H9 (cell line): ENCODE results near the gene NT5DC1. TPM values are rescaled to one million over a fixed set of nuclear protein-coding genes. Genes with fewer than 3 reads are reported as not detected.

Experiments
- DNase-seq: peaks from one replicate; pipeline ENCODE4 v3.0.0-alpha.2; 2017
- H2AFZ ChIP-seq: one replicate; pipeline ENCODE4 v1.6.1; 2013; ENCODE audit warnings: mild to moderate bottlenecking, low read length, control low read depth, moderate library complexity
- H2AK5ac ChIP-seq: 2 replicates; pipeline ENCODE4 v1.6.1; 2013; ENCODE audit warnings: low read length, control low read depth, mixed read lengths; ENCODE audit not compliant: insufficient read length
- H2BK120ac ChIP-seq: one replicate; pipeline ENCODE4 v1.6.1; 2013; ENCODE audit warnings: low read depth, mild to moderate bottlenecking, low read length, control low read depth, inconsistent platforms; ENCODE audit not compliant: poor library complexity, severe bottlenecking
- H2BK12ac ChIP-seq: 2 replicates; pipeline ENCODE4 v1.6.1; 2013; ENCODE audit warnings: low read length, control low read depth, mixed read lengths, low read depth; ENCODE audit not compliant: insufficient read length
- H2BK15ac ChIP-seq: 2 replicates; pipeline ENCODE4 v1.6.1; 2013; ENCODE audit warnings: low read depth, low read length, control low read depth
- H2BK20ac ChIP-seq: one replicate; pipeline ENCODE4 v1.6.1; 2013; ENCODE audit warnings: low read depth, mild to moderate bottlenecking, low read length, control low read depth, inconsistent platforms; ENCODE audit not compliant: poor library complexity, severe bottlenecking
- H2BK5ac ChIP-seq: 2 replicates; pipeline ENCODE4 v1.6.1; 2013; ENCODE audit warnings: low read length, control low read depth, mixed read lengths; ENCODE audit not compliant: insufficient read length
- H3K14ac ChIP-seq: 2 replicates; pipeline ENCODE4 v1.6.1; 2013; ENCODE audit warnings: low read length, control low read depth; ENCODE audit not compliant: insufficient read depth
- H3K18ac ChIP-seq: 2 replicates; pipeline ENCODE4 v1.6.1; 2013; ENCODE audit warnings: low read depth, mild to moderate bottlenecking, mixed read lengths, low read length, control low read depth; ENCODE audit not compliant: insufficient read length
- H3K23ac ChIP-seq: 2 replicates; pipeline ENCODE4 v1.6.1; 2013; ENCODE audit warnings: low read length, control low read depth, mixed read lengths, low read depth; ENCODE audit not compliant: insufficient read length
- H3K23me2 ChIP-seq: 2 replicates; pipeline ENCODE4 v1.6.1; 2013; ENCODE audit warnings: low read depth, mild to moderate bottlenecking, mixed read lengths, low read length, control low read depth; ENCODE audit not compliant: insufficient read length, poor library complexity, severe bottlenecking
- H3K27ac ChIP-seq: 2 replicates; pipeline ENCODE4 v1.5.1; 2013; ENCODE audit warnings: low read length, control low read depth, mixed read lengths, low read depth; ENCODE audit not compliant: insufficient read length
- H3K27me3 ChIP-seq: 2 replicates; pipeline ENCODE4 v1.6.1; 2013; ENCODE audit warnings: low read length, control low read depth, inconsistent platforms; ENCODE audit not compliant: insufficient read depth
- H3K4ac ChIP-seq: 2 replicates; pipeline ENCODE4 v1.6.1; 2013; ENCODE audit warnings: low read depth, mild to moderate bottlenecking, control low read depth, inconsistent platforms, low read length, moderate library complexity
- H3K4me1 ChIP-seq: 2 replicates; pipeline ENCODE4 v1.6.1; 2013; ENCODE audit warnings: low read length, control low read depth, inconsistent platforms; ENCODE audit not compliant: insufficient read depth
- H3K4me2 ChIP-seq: 2 replicates; pipeline ENCODE4 v1.6.1; 2013; ENCODE audit warnings: low read length, control low read depth, mixed read lengths; ENCODE audit not compliant: insufficient read length, insufficient read depth
- H3K56ac ChIP-seq: 2 replicates; pipeline ENCODE4 v1.6.1; 2013; ENCODE audit warnings: low read depth, mild to moderate bottlenecking, mixed read lengths, low read length, control low read depth; ENCODE audit not compliant: insufficient read length
- H3K79me1 ChIP-seq: 2 replicates; pipeline ENCODE4 v1.6.1; 2013; ENCODE audit warnings: low read depth, mild to moderate bottlenecking, moderate library complexity, low read length, control low read depth, inconsistent platforms; ENCODE audit not compliant: insufficient read depth, poor library complexity, severe bottlenecking
- H3K79me2 ChIP-seq: 2 replicates; pipeline ENCODE4 v1.6.1; 2013; ENCODE audit warnings: low read length, control low read depth, inconsistent platforms; ENCODE audit not compliant: insufficient read depth
- H3K9ac ChIP-seq: 2 replicates; pipeline ENCODE4 v1.6.1; 2013; ENCODE audit warnings: low read length, control low read depth, mixed read lengths; ENCODE audit not compliant: insufficient read length; ENCODE audit errors: extremely low read depth
- H3K9me3 ChIP-seq: one replicate; pipeline ENCODE4 v1.6.1; 2013; ENCODE audit warnings: low read depth, low read length, inconsistent platforms; ENCODE audit not compliant: control insufficient read depth
- H3T11ph ChIP-seq: one replicate; pipeline ENCODE4 v1.6.1; 2013; ENCODE audit warnings: mild to moderate bottlenecking, low read length, control low read depth, inconsistent platforms
- H4K20me1 ChIP-seq: one replicate; pipeline ENCODE4 v1.6.1; 2013; ENCODE audit not compliant: control insufficient read depth, insufficient read length, insufficient read depth
- H4K5ac ChIP-seq: 2 replicates; pipeline ENCODE4 v1.6.1; 2013; ENCODE audit warnings: low read depth, mild to moderate bottlenecking, mixed read lengths, low read length, control low read depth; ENCODE audit not compliant: insufficient read length
- H4K8ac ChIP-seq: replicated peaks from 2 replicates; pipeline ENCODE4 v1.6.1; 2013; ENCODE audit warnings: low read length, control low read depth, mixed read lengths, low read depth; ENCODE audit not compliant: insufficient read length
- H4K91ac ChIP-seq: 2 replicates; pipeline ENCODE4 v1.6.1; 2013; ENCODE audit warnings: low read depth, mild to moderate bottlenecking, moderate library complexity, mixed read lengths, low read length, control low read depth; ENCODE audit not compliant: insufficient read length
- H3K27ac Mint-ChIP-seq, 3 experiments: 2 replicates in 2 of 3; 3 replicates in 1 of 3; pipeline ENCODE4 v1.8.0; 2020 to 2021; ENCODE audit warnings: mixed read lengths in 3 of 3, mild to moderate bottlenecking in 1 of 3, moderate library complexity in 1 of 3
- H3K27me3 Mint-ChIP-seq: 2 replicates; pipeline ENCODE4 v1.8.0; 2021; ENCODE audit warnings: low read depth, mild to moderate bottlenecking, moderate library complexity, mixed read lengths
- H3K36me3 Mint-ChIP-seq, 3 experiments: 2 replicates in 2 of 3; 3 replicates in 1 of 3; pipeline ENCODE4 v1.8.0; 2020 to 2021; ENCODE audit warnings: low read depth in 3 of 3, mixed read lengths in 3 of 3; ENCODE audit not compliant: insufficient read depth in 1 of 3
- H3K4me1 Mint-ChIP-seq, 2 experiments: 2 replicates each; pipeline ENCODE4 v1.8.0; 2020; ENCODE audit warnings: mixed read lengths in 2 of 2
- H3K4me3 Mint-ChIP-seq, 2 experiments: 2 replicates in 1 of 2; 3 replicates in 1 of 2; pipeline ENCODE4 v1.8.0; 2020 to 2021; ENCODE audit warnings: mild to moderate bottlenecking in 2 of 2, mixed read lengths in 2 of 2, moderate library complexity in 1 of 2
- H3K9me3 Mint-ChIP-seq, 2 experiments: 2 replicates in 1 of 2; 3 replicates in 1 of 2; pipeline ENCODE4 v1.8.0; 2020; ENCODE audit warnings: mild to moderate bottlenecking in 2 of 2, mixed read lengths in 2 of 2, moderate library complexity in 1 of 2
- WGBS: extraction: QIAGEN DNeasy Blood & Tissue Kit; methylation state at CpG from one replicate; pipeline ENCODE4 v1.1.7; 2013; ENCODE audit warnings: missing lambda C conversion rate, low lambda C conversion rate, mixed read lengths; ENCODE audit not compliant: insufficient read length; ENCODE audit errors: extremely low coverage; 5-methylcytosine and 5-hydroxymethylcytosine counted together
- total RNA-seq: library from RNA; stranded (reverse); gene quantifications from 2 replicates; pipeline ENCODE4 v1.2.1, GENCODE V29; 2021
- TF ChIP-seq, protein P1 (sequence below): fragments of 200-600 bp; sonication (generic); conservative IDR thresholded peaks from 3 replicates; pipeline ENCODE4 v1.8.0; 2021; ENCODE audit warnings: antibody characterized with exemption, mild to moderate bottlenecking

The NT5DC1 gene
- total RNA-seq, 1 experiment from 2014 or later = 64.9 TPM

DNA sequence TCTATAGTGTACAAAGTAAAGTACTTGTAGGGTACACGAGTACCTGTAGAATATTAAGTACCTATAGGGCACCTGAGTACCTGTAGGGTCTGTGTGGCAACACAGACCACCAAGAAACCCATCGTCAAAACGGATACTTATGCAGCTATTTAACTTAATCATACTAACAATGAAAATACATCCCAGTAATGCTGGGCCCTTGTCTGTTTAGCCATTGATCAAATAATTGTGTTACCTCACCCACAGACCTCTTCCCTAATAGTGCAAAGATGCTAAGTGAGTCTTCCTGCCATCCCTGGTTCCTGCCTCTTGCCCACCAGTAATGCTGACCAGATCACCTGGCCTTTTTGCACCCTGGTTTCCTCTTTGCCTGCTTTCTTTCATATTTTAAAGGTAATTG, 32.8 kb downstream of the NT5DC1 start:
- WGBS = no CpG with 5 or more reads among the region's 3 CpGs
- H3K4me3 Mint-ChIP-seq = no peak overlapping the region
- H3K27ac Mint-ChIP-seq = 0 out of 7 replicates have a peak overlapping the region, but pooled peaks of 1 of the 3 experiments have one; percentile 6
- H3K18ac ChIP-seq = no peak overlapping the region
- H3K36me3 Mint-ChIP-seq = peaks cover 0 to 7% (median 0%) of the 10 kb centered on the region in 3 experiments; a peak in 2 of 7 replicates
- no peaks in the 10 kb centered on the region for H3K79me2 ChIP-seq
- no peaks in the 10 kb centered on the region for H3K9me3 Mint-ChIP-seq
- no peaks in the 10 kb centered on the region for H3K9me3 ChIP-seq
- H3K27me3 ChIP-seq = no peaks in the 10 kb centered on the region
- H3K9ac ChIP-seq = no peak overlapping the region
- no peak overlapping the region for H4K5ac ChIP-seq
- no peak for DNase-seq
- H3K4me2 ChIP-seq = no peak overlapping the region
- no peak overlapping the region for H2AFZ ChIP-seq
- no peak overlapping the region for H2BK12ac ChIP-seq
- no peaks in the 10 kb centered on the region for H3K79me1 ChIP-seq
- H3K56ac ChIP-seq = no peak overlapping the region
- no peak overlapping the region for H2BK20ac ChIP-seq
- H4K8ac ChIP-seq = no peak overlapping the region
- no peak overlapping the region for H2AK5ac ChIP-seq
- H3K14ac ChIP-seq = no peak overlapping the region
- no peak overlapping the region for H3K27ac ChIP-seq
- H3K4me1 ChIP-seq = peaks cover 2% of the 10 kb centered on the region; the same call in 1 of the 2 replicates
- H4K20me1 ChIP-seq = no peaks in the 10 kb centered on the region
- peaks cover 13% of the 10 kb centered on the region in 2 experiments for H3K4me1 Mint-ChIP-seq
- H4K91ac ChIP-seq = no peak overlapping the region
- H2BK5ac ChIP-seq = no peak overlapping the region
- H3K4ac ChIP-seq = no peak overlapping the region
- no peak overlapping the region for H2BK15ac ChIP-seq
- no peaks in the 10 kb centered on the region for H3K27me3 Mint-ChIP-seq
- no peak overlapping the region for H2BK120ac ChIP-seq
- TF ChIP-seq, protein P1, sequence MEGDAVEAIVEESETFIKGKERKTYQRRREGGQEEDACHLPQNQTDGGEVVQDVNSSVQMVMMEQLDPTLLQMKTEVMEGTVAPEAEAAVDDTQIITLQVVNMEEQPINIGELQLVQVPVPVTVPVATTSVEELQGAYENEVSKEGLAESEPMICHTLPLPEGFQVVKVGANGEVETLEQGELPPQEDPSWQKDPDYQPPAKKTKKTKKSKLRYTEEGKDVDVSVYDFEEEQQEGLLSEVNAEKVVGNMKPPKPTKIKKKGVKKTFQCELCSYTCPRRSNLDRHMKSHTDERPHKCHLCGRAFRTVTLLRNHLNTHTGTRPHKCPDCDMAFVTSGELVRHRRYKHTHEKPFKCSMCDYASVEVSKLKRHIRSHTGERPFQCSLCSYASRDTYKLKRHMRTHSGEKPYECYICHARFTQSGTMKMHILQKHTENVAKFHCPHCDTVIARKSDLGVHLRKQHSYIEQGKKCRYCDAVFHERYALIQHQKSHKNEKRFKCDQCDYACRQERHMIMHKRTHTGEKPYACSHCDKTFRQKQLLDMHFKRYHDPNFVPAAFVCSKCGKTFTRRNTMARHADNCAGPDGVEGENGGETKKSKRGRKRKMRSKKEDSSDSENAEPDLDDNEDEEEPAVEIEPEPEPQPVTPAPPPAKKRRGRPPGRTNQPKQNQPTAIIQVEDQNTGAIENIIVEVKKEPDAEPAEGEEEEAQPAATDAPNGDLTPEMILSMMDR = no peak
- H3T11ph ChIP-seq = no peak overlapping the region
- H3K23me2 ChIP-seq = no peaks in the 10 kb centered on the region
- no peak overlapping the region for H3K23ac ChIP-seq
